Skin of body (tissue), 2 donors: Measurements from ENCODE around the gene ZNF804A. TPM values are rescaled to one million over a fixed set of nuclear protein-coding genes. Genes with fewer than 3 reads are reported as not detected.

Source experiments
- DNase-seq: peaks from one replicate; lab custom pipeline; 2025; lab: John Stamatoyannopoulos, UW
- total RNA-seq: library from RNA; depleted of rRNA; stranded (reverse); fragments of >200 nt; gene quantifications from one replicate; pipeline ENCODE4 v1.2.3, GENCODE V29; 2014

ZNF804A gene
- 0.30 TPM for total RNA-seq

- DNase-seq = peak; percentile 23
Observed at GRCh38 chr2:184598316-184599053, at the start of gene ZNF804A. Gene ZNF804A (plus strand): TSS chr2:184598529. CDS start chr2:184598960, 431 bp downstream.

DNA sequence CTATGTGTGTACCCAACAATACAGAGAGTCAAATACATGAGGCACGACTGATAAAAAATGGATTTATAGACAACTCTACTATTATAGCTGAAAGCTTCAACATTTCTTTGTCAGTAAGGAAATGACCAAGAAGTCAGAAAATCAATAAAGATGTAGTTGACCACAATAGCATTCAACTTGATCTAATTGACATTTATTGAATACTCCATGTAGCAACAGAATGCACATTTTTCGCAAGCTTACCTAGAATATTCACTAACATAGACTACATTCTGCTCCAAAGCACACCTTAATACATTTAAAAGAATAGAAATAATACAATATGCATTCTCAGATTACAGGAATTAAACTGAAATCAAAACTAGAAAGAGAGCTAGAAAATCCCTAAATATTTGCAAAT, 49.2 kb upstream of the ZNF804A start:
- no peak for DNase-seq

- no peak for DNase-seq
Observed at GRCh38 chr2:184551626-184552025, 46.7 kb upstream of the ZNF804A start.

- DNase-seq = no peak
Observed at GRCh38 chr2:184554736-184555135, 43.6 kb upstream of the ZNF804A start.

DNA sequence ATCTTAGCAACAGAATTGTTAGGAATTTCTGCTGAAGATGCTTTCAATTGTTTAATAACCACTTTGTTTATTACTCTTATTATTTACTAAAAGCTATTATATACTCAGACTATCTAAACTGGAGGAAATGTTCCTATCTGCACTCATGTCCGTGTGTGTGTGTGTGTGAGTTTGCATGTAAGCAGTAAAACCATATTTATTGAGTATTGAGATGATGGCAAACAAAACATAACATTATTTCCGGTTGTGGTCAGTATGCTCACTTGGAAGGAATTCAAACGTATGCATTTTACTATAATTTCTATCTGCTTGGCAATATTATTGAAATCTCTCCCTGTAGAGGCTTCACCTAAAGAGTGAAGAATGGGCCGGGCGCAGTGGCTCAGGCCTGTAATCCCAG, 43.0 kb upstream of the ZNF804A start:
- no peak for DNase-seq

- DNase-seq = no peak
Observed at GRCh38 chr2:184556639-184557038, 41.7 kb upstream of the ZNF804A start.

GRCh38 chr2:184558713-184559464, 39.4 kb upstream of the ZNF804A start:
- DNase-seq = no peak

- no peak for DNase-seq
Observed at GRCh38 chr2:184560603-184561002, 37.7 kb upstream of the ZNF804A start.

GRCh38 chr2:184562532-184562931, 35.8 kb upstream of the ZNF804A start:
- no peak for DNase-seq

DNA sequence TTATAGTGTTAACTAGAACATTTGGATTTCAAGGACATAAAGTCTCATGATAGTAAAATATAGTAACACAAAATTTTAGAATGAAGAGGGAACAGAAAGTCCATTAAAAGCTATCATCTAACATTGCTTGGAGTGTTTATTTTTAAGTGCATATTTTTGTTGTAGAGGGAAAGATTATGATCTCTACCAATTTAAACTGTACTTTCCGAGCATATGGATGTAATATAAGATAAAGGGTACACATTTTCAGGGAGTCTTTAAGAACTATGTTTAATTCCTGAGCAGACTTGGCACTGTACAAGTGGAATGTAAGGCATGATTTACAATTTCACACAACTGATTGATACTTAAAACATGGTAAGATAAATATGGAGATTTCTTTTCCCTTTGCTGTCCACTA, 34.2 kb upstream of the ZNF804A start:
- DNase-seq = no peak

- DNase-seq = no peak
Observed at GRCh38 chr2:184566716-184567115, 31.6 kb upstream of the ZNF804A start.

GRCh38 chr2:184577056-184577455, 21.3 kb upstream of the ZNF804A start:
- no peak for DNase-seq

- DNase-seq = no peak
Observed at GRCh38 chr2:184577743-184578142, 20.6 kb upstream of the ZNF804A start.

DNA sequence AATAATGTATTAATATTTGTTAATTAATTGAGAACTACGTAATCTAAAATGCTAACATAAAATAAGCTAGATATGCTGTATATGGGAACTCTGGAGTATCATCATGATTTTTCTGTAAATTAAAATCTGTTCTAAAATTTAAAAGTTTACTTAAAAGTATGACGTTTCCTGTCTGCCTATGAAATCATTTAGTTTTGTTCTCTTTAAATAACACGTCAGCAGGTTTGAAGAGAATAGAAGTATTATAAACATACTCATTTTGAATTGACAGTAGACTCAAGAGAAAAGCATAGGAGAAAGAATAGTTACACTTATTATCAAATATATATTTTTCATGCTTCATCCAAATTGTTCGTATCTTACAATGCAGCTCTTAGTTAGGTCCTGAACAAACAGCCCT, 19.1 kb upstream of the ZNF804A start:
- DNase-seq = no peak

GRCh38 chr2:184581391-184581790, 16.9 kb upstream of the ZNF804A start:
- no peak for DNase-seq

DNA sequence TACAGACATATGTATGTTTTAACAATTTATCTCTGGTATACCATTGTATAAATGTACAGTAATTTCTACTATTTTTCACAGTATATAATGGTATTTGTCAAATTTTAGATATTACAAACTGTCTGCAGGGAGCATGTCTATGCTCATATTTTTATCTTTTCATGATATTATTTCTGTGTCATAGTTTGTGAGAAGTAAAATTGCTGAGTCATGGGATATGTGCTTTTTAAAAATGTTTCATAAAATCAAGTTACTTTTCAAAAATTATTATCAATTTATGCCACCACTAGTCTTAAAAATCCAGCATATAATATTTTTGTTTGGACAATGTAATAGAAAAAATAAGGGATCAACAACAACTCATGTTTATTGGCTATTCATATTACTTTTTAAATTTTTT, 9.1 kb upstream of the ZNF804A start:
- no peak for DNase-seq

DNA sequence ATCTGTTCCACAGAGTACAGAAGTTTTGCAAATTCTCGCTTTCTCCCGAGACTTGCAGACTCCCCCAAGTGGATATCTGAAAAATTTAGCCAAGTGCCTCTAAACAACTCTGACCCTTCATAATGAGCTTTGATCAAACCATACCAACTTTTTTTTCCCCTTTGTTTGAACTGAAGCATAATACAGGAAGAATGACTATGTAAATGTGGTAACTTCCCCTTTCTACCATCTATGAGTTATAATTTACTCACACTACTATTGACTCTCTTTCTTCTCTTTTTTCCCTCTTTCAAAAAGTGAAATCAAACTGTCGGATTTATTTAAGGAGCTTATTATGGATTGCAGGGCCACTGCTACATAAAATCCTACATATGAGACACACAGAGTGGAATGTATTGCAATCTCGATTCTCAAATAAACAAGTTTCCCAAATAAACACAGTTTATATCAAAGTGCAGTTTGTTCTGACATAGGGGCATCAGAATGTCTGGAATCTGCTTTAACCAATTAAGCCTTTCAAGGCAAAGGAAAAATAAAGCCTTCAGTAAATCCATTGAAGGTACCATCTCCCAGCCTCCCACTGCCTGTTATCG, 1.4 kb upstream of the ZNF804A start:
- no peak for DNase-seq

GRCh38 chr2:184597571-184597991, 748 bp upstream of the ZNF804A start:
- DNase-seq = peak; percentile 7

- DNase-seq = no peak
Observed at GRCh38 chr2:184598002-184598315, 370 bp upstream of the ZNF804A start.

- DNase-seq = no peak
Observed at GRCh38 chr2:184599054-184599871, 934 bp downstream of the ZNF804A start.

DNA sequence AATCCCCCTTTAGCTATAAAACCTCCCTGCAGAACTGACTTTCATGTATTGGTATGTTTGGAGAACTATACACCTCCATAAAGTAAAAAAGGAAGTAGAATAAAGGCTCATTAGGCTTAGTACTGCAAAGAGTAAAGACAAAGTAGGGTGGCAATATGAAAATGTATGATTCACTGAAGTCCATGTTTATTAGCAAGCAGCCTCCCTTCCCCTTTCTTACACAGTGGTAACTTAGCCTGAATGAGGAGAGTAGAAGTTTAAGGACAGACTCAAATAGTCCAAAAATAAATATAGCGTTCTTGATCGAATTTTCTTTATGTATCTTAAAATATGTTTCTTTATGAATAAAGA, 1.5 kb downstream of the ZNF804A start:
- no peak for DNase-seq

- DNase-seq = no peak
Observed at GRCh38 chr2:184602734-184603133, 4.4 kb downstream of the ZNF804A start.
